Lower leg skin (tissue), 3 donors: ENCODE measurements around the gene IFT122.

ENCODE experiments used
- CTCF ChIP-seq, 3 donors: fragments of 450-650 bp; IDR thresholded peaks; one replicate each; pipeline ENCODE4 v1.5.1; 2016; ENCODE audit warnings: antibody characterized with exemption in 3 of 3, mild to moderate bottlenecking in 3 of 3, moderate library complexity in 2 of 3
- POLR2A ChIP-seq, 2 donors: fragments of 450-650 bp; IDR thresholded peaks; one replicate each; pipeline ENCODE4 v1.6.1; 2016 to 2017; ENCODE audit warnings: antibody characterized with exemption in 2 of 2, mild to moderate bottlenecking in 1 of 2, moderate library complexity in 1 of 2

- no peak for TF ChIP-seq CTCF (IDR thresholded peaks at IDR 0.05)
- no peak for TF ChIP-seq POLR2A (IDR thresholded peaks at IDR 0.05)
Measured at GRCh38 chr3:129441782-129442181, 1.8 kb downstream of the IFT122 start.
